K562 (cell line): ENCODE results near the gene GNAI2. TPM values are rescaled to one million over a fixed set of nuclear protein-coding genes. Genes with fewer than 3 reads are reported as not detected.

Experiments used
- ATAC-seq: fragments of 200-7000 bp; cut with Tn5 transposase; 3 replicates; pipeline ENCODE4 v1.9.1; 2020; ENCODE audit warnings: moderate library complexity
- BruUV-seq: library from RNA; stranded (reverse); fragments of 400-500 nt; replicated peaks from 2 replicates; lab custom pipeline; 2021; lab: Mats Ljungman, UMichigan
- CTCF ChIA-PET: fragments of 300-600 bp; formaldehyde crosslinking; extraction: SDS; loops from one replicate; lab custom pipeline; 2021; ENCODE audit warnings: low intra/inter-chr PET ratio; lab: Yijun Ruan, JAX
- POLR2A ChIA-PET: fragments of 300-600, 350-650 bp; sonication (Branson Sonifier 250); formaldehyde crosslinking; extraction: SDS; loops from one replicate; lab custom pipeline; 2021; ENCODE audit warnings: antibody characterized with exemption, inconsistent platforms; lab: Yijun Ruan, JAX
- DNase-seq, 4 experiments: peaks; one replicate each; pipeline versions ENCODE4 v3.0.0 to v3.0.0-alpha.2; 2011 to 2018; ENCODE audit warnings: low spot score in 3 of 4, mixed read lengths in 3 of 4; ENCODE audit errors: extremely low read depth in 1 of 4
- FAIRE-seq: peaks from 2 replicates; lab custom pipeline; 2011; peaks lifted over from hg19 to GRCh38; lab: Jason Lieb, UNC
- H2AFZ ChIP-seq: 2 replicates; pipeline ENCODE4 v1.6.0; 2011; ENCODE audit warnings: low read depth, low read length, control low read depth, inconsistent platforms
- H3K27ac ChIP-seq: fragments of 200-600 bp; 3 replicates; pipeline ENCODE4 v1.8.0; 2011; ENCODE audit warnings: low read depth, mild to moderate bottlenecking, control low read depth, inconsistent platforms, low read length, moderate library complexity, mixed read lengths; ENCODE audit errors: extremely low read depth
- H3K27me3 ChIP-seq, 2 experiments: fragments of 300-600 bp in 1 of 2; 2 replicates in 1 of 2; 3 replicates in 1 of 2; pipeline versions ENCODE4 v1.6.0 to v1.8.0; 2011; ENCODE audit warnings: inconsistent platforms in 2 of 2, low read length in 2 of 2, mild to moderate bottlenecking in 1 of 2, mixed read lengths in 1 of 2, moderate library complexity in 1 of 2; ENCODE audit not compliant: control insufficient read depth in 2 of 2, insufficient read depth in 2 of 2
- H3K36me3 ChIP-seq: fragments of 300-600 bp; 3 replicates; pipeline ENCODE4 v1.8.0; 2011; ENCODE audit warnings: mild to moderate bottlenecking, low read length, inconsistent platforms; ENCODE audit not compliant: control insufficient read depth, insufficient read depth
- H3K4me1 ChIP-seq, 2 experiments: fragments of 200-600 bp in 1 of 2; replicated peaks in 1 of 2; 2 replicates in 1 of 2; 3 replicates in 1 of 2; pipeline versions ENCODE4 v1.5.1 to v1.8.0; 2011; ENCODE audit warnings: inconsistent platforms in 2 of 2, low read length in 2 of 2, mild to moderate bottlenecking in 1 of 2, mixed read lengths in 1 of 2, moderate library complexity in 1 of 2; ENCODE audit not compliant: control insufficient read depth in 2 of 2, insufficient read depth in 2 of 2
- H3K4me2 ChIP-seq: 2 replicates; pipeline ENCODE4 v1.6.1; 2011; ENCODE audit warnings: low read length, control low read depth, inconsistent platforms, mixed read lengths; ENCODE audit not compliant: insufficient read depth
- H3K4me3 ChIP-seq: fragments of 200-600 bp; sonication (generic), shearing (Covaris generic); 2 replicates; pipeline ENCODE4 v1.5.1; 2016; ENCODE audit warnings: control low read depth, inconsistent platforms
- H3K79me2 ChIP-seq: fragments of 200-600 bp; 3 replicates; pipeline ENCODE4 v1.8.0; 2011; ENCODE audit warnings: low read length, inconsistent platforms; ENCODE audit not compliant: control insufficient read depth, insufficient read depth
- H3K9ac ChIP-seq, 2 experiments: 2 replicates each; pipeline versions ENCODE4 v1.6.0 to v1.6.1; 2011; ENCODE audit warnings: low read depth in 2 of 2, low read length in 2 of 2, control low read depth in 1 of 2, inconsistent platforms in 1 of 2, mild to moderate bottlenecking in 1 of 2, mixed read lengths in 1 of 2; ENCODE audit not compliant: insufficient read depth in 1 of 2
- H3K9me1 ChIP-seq: one replicate; pipeline ENCODE4 v1.6.0; 2011; ENCODE audit warnings: inconsistent platforms, mild to moderate bottlenecking, low read length, moderate library complexity; ENCODE audit not compliant: control insufficient read depth, insufficient read depth
- H3K9me3 ChIP-seq: replicated peaks from 2 replicates; pipeline ENCODE4 v1.5.1; 2011; ENCODE audit warnings: low read depth, low read length, inconsistent platforms; ENCODE audit not compliant: control insufficient read depth, insufficient read depth
- H4K20me1 ChIP-seq: replicated peaks from 2 replicates; pipeline ENCODE4 v1.6.1; 2011; ENCODE audit warnings: low read length, inconsistent platforms, mixed read lengths; ENCODE audit not compliant: control insufficient read depth, insufficient read depth
- ARHGAP35 ChIP-seq: fragments of 450-650 bp; IDR thresholded peaks from 2 replicates; pipeline ENCODE4 v1.6.1; 2018; ENCODE audit not compliant: partially characterized antibody
- BRD9 ChIP-seq: fragments of 450-650 bp; IDR thresholded peaks from 2 replicates; pipeline ENCODE4 v1.6.1; 2018; ENCODE audit warnings: low read depth; ENCODE audit not compliant: partially characterized antibody
- C11orf30 ChIP-seq: fragments of 450-650 bp; IDR thresholded peaks from 2 replicates; pipeline ENCODE4 v1.6.1; 2016; ENCODE audit warnings: low read depth, mild to moderate bottlenecking
- ETV1 ChIP-seq: fragments of 450-650 bp; conservative IDR thresholded peaks from 2 replicates; pipeline ENCODE4 v1.6.1; 2016; ENCODE audit warnings: missing genetic modification characterization, control low read depth, low read depth, missing compliant biosample characterization
- HOMEZ ChIP-seq: fragments of 250-450 bp; sonication (Bioruptor Pico); IDR thresholded peaks from 2 replicates; pipeline ENCODE4 v1.4.0; 2020; ENCODE audit warnings: mild to moderate bottlenecking, moderate library complexity
- IFI16 ChIP-seq: fragments of 250-450 bp; sonication (Bioruptor Pico); IDR thresholded peaks from 2 replicates; pipeline ENCODE4 v2.1.2; 2022; ENCODE audit warnings: mild to moderate bottlenecking, inconsistent platforms
- PHTF2 ChIP-seq: fragments of 250-450 bp; sonication (Bioruptor Pico); IDR thresholded peaks from 2 replicates; pipeline ENCODE4 v1.5.0; 2021; ENCODE audit warnings: mild to moderate bottlenecking
- POLR2B ChIP-seq: fragments of 450-650 bp; IDR thresholded peaks from 2 replicates; pipeline ENCODE4 v1.6.1; 2018; ENCODE audit warnings: low read depth; ENCODE audit not compliant: partially characterized antibody
- POLR3G ChIP-seq: IDR thresholded peaks from 2 replicates; pipeline ENCODE4 v1.6.1; 2011; ENCODE audit not compliant: insufficient read length, insufficient replicate concordance; ENCODE audit errors: extremely low read depth
- PYGO2 ChIP-seq: fragments of 450-650 bp; IDR thresholded peaks from 2 replicates; pipeline ENCODE4 v1.6.1; 2016; ENCODE audit warnings: mild to moderate bottlenecking, missing genetic modification characterization, moderate library complexity, missing compliant biosample characterization
- RAD21 ChIP-seq, 2 experiments: fragments of 250-450 bp in 1 of 2; fragments of 450-650 bp in 1 of 2; sonication (Bioruptor Pico) in 1 of 2; formaldehyde crosslinking in 1 of 2; IDR thresholded peaks in 1 of 2; conservative IDR thresholded peaks in 1 of 2; 2 replicates each; pipeline versions ENCODE4 v1.4.0 to v1.8.0; 2020 to 2022; ENCODE audit warnings: mild to moderate bottlenecking in 2 of 2, moderate library complexity in 1 of 2
- RFX1 ChIP-seq: fragments of 450-650 bp; IDR thresholded peaks from 2 replicates; pipeline ENCODE4 v1.6.1; 2016; ENCODE audit warnings: mild to moderate bottlenecking, moderate library complexity
- TFAM ChIP-seq: fragments of 250-450 bp; sonication (Bioruptor Pico); conservative IDR thresholded peaks from 2 replicates; pipeline ENCODE4 v1.5.0; 2021; ENCODE audit warnings: mild to moderate bottlenecking, moderate library complexity
- ZNF449 ChIP-seq: fragments of 250-450 bp; sonication (Bioruptor Pico); IDR thresholded peaks from 2 replicates; pipeline ENCODE4 v1.8.0; 2022; ENCODE audit warnings: moderate library complexity, mild to moderate bottlenecking, inconsistent platforms
- WGBS: fragments of 100-300 bp; shearing (Covaris generic); methylation state at CpG from one replicate; pipeline ENCODE4 v1.1.6; 2016; ENCODE audit warnings: low coverage, mixed read lengths; ENCODE audit not compliant: insufficient coverage; ENCODE audit errors: missing lambda C conversion rate; 5-methylcytosine and 5-hydroxymethylcytosine counted together
- in situ Hi-C: fragments of 300-500 bp; cut with MboI; formaldehyde crosslinking; loops from 4 replicates; pipeline ENCODE4 v1.15.0; 2018; ENCODE audit warnings: inconsistent platforms, mixed read lengths
- intact Hi-C: fragments of 100-400 bp; cut with micrococcal nuclease; formaldehyde crosslinking; loops from 2 replicates; pipeline ENCODE4 v1.14.2; 2022
- polyA plus RNA-seq, 8 experiments: library from polyadenylated mRNA; depleted of rRNA in 4 of 8; stranded (reverse) in 5 of 8; unstranded in 3 of 8; fragments of >200 nt; fragmentation: Nextera tagmentation in 2 of 8; fragmentation: Illumina TruSeq in 1 of 8; extraction: Ambion mirVana in 2 of 8; extraction: Trizol in 1 of 8; gene quantifications; 2 replicates each; pipeline versions ENCODE4 v1.2.1 to v1.2.3, GENCODE V29; 2011 to 2014; ENCODE audit warnings: inconsistent platforms in 1 of 8, missing spikeins in 1 of 8
- total RNA-seq, 7 experiments: library from RNA; depleted of rRNA in 6 of 7; stranded (reverse); fragments of >200 nt in 6 of 7; fragmentation: Illumina TruSeq in 2 of 7; extraction: Trizol in 2 of 7; gene quantifications; 2 replicates each; pipeline versions ENCODE4 v1.2.1 to v1.2.3, GENCODE V29; 2011 to 2021; ENCODE audit warnings: low replicate concordance in 1 of 7
- TF ChIP-seq, protein P1 (sequence below), 2 experiments: IDR thresholded peaks in 1 of 2; conservative IDR thresholded peaks in 1 of 2; 2 replicates each; pipeline ENCODE4 v1.6.1; 2016; ENCODE audit warnings: low read depth in 2 of 2, mild to moderate bottlenecking in 1 of 2, missing compliant biosample characterization in 1 of 2, missing genetic modification characterization in 1 of 2, moderate library complexity in 1 of 2
- TF ChIP-seq, protein P2 (sequence below): sonication (generic); formaldehyde crosslinking; IDR thresholded peaks from 2 replicates; pipeline ENCODE4 v1.9.0; 2022; ENCODE audit warnings: mild to moderate bottlenecking, missing genetic modification reagents

GNAI2 gene
- total and polyA plus RNA-seq, 9 of the 15 experiments (the other 6 are each of a cell fraction or from before 2014, with no cell fraction given) = 1.1 to 72.2 (median 42.7) TPM

GRCh38 chr3:50192124-50192523, 43.9 kb upstream of the GNAI2 start:
- H3K4me1 ChIP-seq = peaks cover 2 to 33% of the 10 kb centered on the region in 2 experiments; a peak in 2 of 5 replicates
- H3K79me2 ChIP-seq = no peaks in the 10 kb centered on the region
- no peaks in the 10 kb centered on the region; the same call in 1 of the 2 replicates for H4K20me1 ChIP-seq
- peaks cover 0 to 15% of the 10 kb centered on the region in 2 experiments; a peak in 2 of 5 replicates for H3K27me3 ChIP-seq
- ATAC-seq (no peak), DNase-seq (no peak), FAIRE-seq (no peak)
- no TSS peak for BruUV-seq
- H3K36me3 ChIP-seq = no peaks in the 10 kb centered on the region
- no peaks in the 10 kb centered on the region for H3K9me1 ChIP-seq
- H3K4me3 ChIP-seq = no peak overlapping the region
- no peak overlapping the region for H3K9ac ChIP-seq
- no peak overlapping the region for H3K4me2 ChIP-seq
- no peak overlapping the region for H3K27ac ChIP-seq
- in situ Hi-C loops = loop anchor here (5.0 kb wide), 2 partner anchors 35 to 80 kb away; no protein-coding TSS in a partner anchor
- no peaks in the 10 kb centered on the region for H3K9me3 ChIP-seq
- ChIA-PET CTCF (interaction anchor here (0.5 to 4.9 kb wide), 6 partner anchors 34 to 161 kb away, joined by 3 to 91 read pairs (median 3); no protein-coding TSS in a partner anchor), POLR2A (interaction anchor here (0.7 to 1.2 kb wide), 2 partner anchors 13 to 71 kb away, joined by 3 to 5 read pairs; no protein-coding TSS in a partner anchor)
- WGBS = 49% methylated on average over 7 of the region's 8 CpGs
- intact Hi-C loops = loop anchor here (1.0 kb wide), 1 partner anchor 81 kb away; no protein-coding TSS in a partner anchor
- H2AFZ ChIP-seq = no peak overlapping the region
- no peak for TF ChIP-seq RAD21 (CRISPR knock-in tag; conservative IDR thresholded peaks at IDR 0.05 in 1 of 2, IDR thresholded peaks at IDR 0.05 in 1 of 2)
- no peak for TF ChIP-seq IFI16
- no peak for TF ChIP-seq ZNF449 (CRISPR knock-in tag)
- no peak for TF ChIP-seq RFX1
- TF ChIP-seq POLR2B = no peak
- no peak for TF ChIP-seq BRD9
- no peak for TF ChIP-seq C11orf30
- TF ChIP-seq, protein P1, sequence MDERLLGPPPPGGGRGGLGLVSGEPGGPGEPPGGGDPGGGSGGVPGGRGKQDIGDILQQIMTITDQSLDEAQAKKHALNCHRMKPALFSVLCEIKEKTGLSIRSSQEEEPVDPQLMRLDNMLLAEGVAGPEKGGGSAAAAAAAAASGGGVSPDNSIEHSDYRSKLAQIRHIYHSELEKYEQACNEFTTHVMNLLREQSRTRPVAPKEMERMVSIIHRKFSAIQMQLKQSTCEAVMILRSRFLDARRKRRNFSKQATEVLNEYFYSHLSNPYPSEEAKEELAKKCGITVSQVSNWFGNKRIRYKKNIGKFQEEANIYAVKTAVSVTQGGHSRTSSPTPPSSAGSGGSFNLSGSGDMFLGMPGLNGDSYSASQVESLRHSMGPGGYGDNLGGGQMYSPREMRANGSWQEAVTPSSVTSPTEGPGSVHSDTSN (CRISPR knock-in tag; IDR thresholded peaks at IDR 0.05; ENCODE audit: low read depth) = no peak
- TF ChIP-seq, protein P1 (tag; conservative IDR thresholded peaks at IDR 0.05; ENCODE audit: low read depth) = no peak
- TF ChIP-seq POLR3G = no peak
- no peak for TF ChIP-seq PYGO2 (tag)
- TF ChIP-seq HOMEZ (CRISPR knock-in tag) = no peak
- TF ChIP-seq PHTF2 (CRISPR knock-in tag) = no peak
- no peak for TF ChIP-seq ETV1 (tag)
- TF ChIP-seq, protein P2, sequence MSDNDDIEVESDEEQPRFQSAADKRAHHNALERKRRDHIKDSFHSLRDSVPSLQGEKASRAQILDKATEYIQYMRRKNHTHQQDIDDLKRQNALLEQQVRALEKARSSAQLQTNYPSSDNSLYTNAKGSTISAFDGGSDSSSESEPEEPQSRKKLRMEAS (CRISPR knock-in tag) = no peak
- no peak for TF ChIP-seq ARHGAP35
- no peak for TF ChIP-seq TFAM (CRISPR knock-in tag)
